Tibial nerve (tissue), 4 donors: ENCODE results near the gene SLAMF8. TPM values are rescaled to one million over a fixed set of nuclear protein-coding genes. Genes with fewer than 3 reads are reported as not detected.

ENCODE experiments used
- DNase-seq, 2 donors: peaks; one replicate each; pipeline ENCODE4 v3.0.0-alpha.2; 2019; ENCODE audit warnings: low spot score in 2 of 2
- H3K27ac ChIP-seq, 4 donors: fragments of 200-600 bp; sonication (generic) in 3 of 4; one replicate each; pipeline ENCODE4 v1.5.1; 2017 to 2019; ENCODE audit warnings: mild to moderate bottlenecking in 1 of 4
- H3K27me3 ChIP-seq, 2 donors: fragments of 200-600 bp; sonication (generic) in 1 of 2; one replicate each; pipeline versions ENCODE4 v1.5.1 to v1.6.0; 2017 to 2019
- H3K36me3 ChIP-seq, 3 donors: fragments of 200-600 bp; sonication (generic); one replicate each; pipeline ENCODE4 v1.5.1; 2018 to 2019
- H3K4me1 ChIP-seq, 4 donors: fragments of 200-600 bp; sonication (generic) in 3 of 4; one replicate each; pipeline ENCODE4 v1.5.1; 2017 to 2019
- H3K4me3 ChIP-seq, 4 donors: fragments of 200-600 bp; sonication (generic) in 3 of 4; one replicate each; pipeline ENCODE4 v1.5.1; 2017 to 2019; ENCODE audit warnings: mild to moderate bottlenecking in 1 of 4, moderate library complexity in 1 of 4
- H3K9me3 ChIP-seq, 4 donors: fragments of 200-600 bp; sonication (generic) in 3 of 4; one replicate each; pipeline ENCODE4 v1.5.1; 2017 to 2019
- CTCF ChIP-seq, 5 experiments: fragments of 200-600 bp in 3 of 5; fragments of 450-650 bp in 2 of 5; sonication (generic) in 3 of 5; IDR thresholded peaks; one replicate each; pipeline ENCODE4 v1.5.1; 2016 to 2019; ENCODE audit warnings: antibody characterized with exemption in 5 of 5, mild to moderate bottlenecking in 3 of 5, moderate library complexity in 2 of 5
- EP300 ChIP-seq, 2 donors: sonication (generic); formaldehyde crosslinking; IDR thresholded peaks; one replicate each; pipeline ENCODE4 v1.6.1; 2017; ENCODE audit warnings: antibody characterized with exemption in 2 of 2, mild to moderate bottlenecking in 1 of 2
- POLR2A ChIP-seq, 2 donors: fragments of 450-650 bp; IDR thresholded peaks; one replicate each; pipeline ENCODE4 v1.6.1; 2017; ENCODE audit warnings: antibody characterized with exemption in 2 of 2, mild to moderate bottlenecking in 2 of 2, moderate library complexity in 2 of 2
- WGBS, 2 donors: methylation state at CpG; one replicate each; pipeline ENCODE4 v1.1.5; 2018; 5-methylcytosine and 5-hydroxymethylcytosine counted together
- total RNA-seq, 4 donors: library from RNA; depleted of rRNA; stranded (reverse); fragments of >200 nt; gene quantifications; one replicate each; pipeline ENCODE4 v1.1.0, GENCODE V29; 2016

Gene SLAMF8
- total RNA-seq, 4 donors from 2014 or later = 2.2 to 6.9 (median 3.7) TPM

GRCh38 chr1:159783724-159784123, 42.9 kb upstream of the SLAMF8 start:
- no peaks in the 10 kb centered on the region for H3K27me3 ChIP-seq
- DNase-seq = no peak
- H3K4me1 ChIP-seq = peaks cover 0 to 23% (median 9%) of the 10 kb centered on the region in 4 donors
- 71 to 88% methylated on average over 1 of the region's 1 CpG for WGBS, 2 donors
- H3K4me3 ChIP-seq = no peak overlapping the region
- no peak overlapping the region for H3K27ac ChIP-seq
- peaks cover 0 to 11% (median 0%) of the 10 kb centered on the region in 3 donors for H3K36me3 ChIP-seq
- TF ChIP-seq EP300 (IDR thresholded peaks at IDR 0.05) (no peak), POLR2A (IDR thresholded peaks at IDR 0.05) (no peak), CTCF (IDR thresholded peaks at IDR 0.05) (no peak)
- H3K9me3 ChIP-seq = no peaks in the 10 kb centered on the region

GRCh38 chr1:159786465-159786864, 40.2 kb upstream of the SLAMF8 start:
- no peaks in the 10 kb centered on the region for H3K9me3 ChIP-seq
- TF ChIP-seq CTCF (IDR thresholded peaks at IDR 0.05) (no peak), EP300 (IDR thresholded peaks at IDR 0.05) (no peak), POLR2A (IDR thresholded peaks at IDR 0.05) (no peak)
- no peak overlapping the region for H3K4me3 ChIP-seq
- no peak for DNase-seq
- H3K4me1 ChIP-seq = peaks cover 0 to 7% (median 3%) of the 10 kb centered on the region in 4 donors
- peaks cover 0 to 11% (median 0%) of the 10 kb centered on the region in 3 donors for H3K36me3 ChIP-seq
- no peaks in the 10 kb centered on the region for H3K27me3 ChIP-seq
- 30 to 33% methylated on average over 3 of the region's 3 CpGs for WGBS, 2 donors
- H3K27ac ChIP-seq = no peak overlapping the region

DNA sequence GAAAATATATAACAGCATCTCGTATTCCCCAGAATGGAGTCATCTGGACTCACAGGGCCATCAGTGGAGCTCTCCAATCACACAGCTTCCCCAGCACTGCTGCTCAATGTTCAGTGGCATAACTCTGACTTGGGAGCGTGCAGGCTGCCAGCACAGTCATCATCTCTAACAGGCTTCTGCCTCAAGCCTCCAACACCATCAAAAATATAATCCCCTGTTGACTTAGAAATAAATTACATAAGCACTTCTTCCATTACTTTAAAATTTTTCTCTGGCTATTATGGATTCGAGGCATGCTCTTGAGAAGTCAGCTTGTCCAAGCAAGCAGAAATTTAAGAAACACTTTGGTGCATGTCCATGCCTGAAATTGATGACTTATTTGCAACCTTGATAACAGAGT, 39.7 kb upstream of the SLAMF8 start:
- H3K27ac ChIP-seq = no peak overlapping the region
- H3K4me3 ChIP-seq = no peak overlapping the region
- 42 to 51% methylated on average over 3 of the region's 3 CpGs for WGBS, 2 donors
- H3K4me1 ChIP-seq = peaks cover 0 to 2% (median 0%) of the 10 kb centered on the region in 4 donors
- DNase-seq = no peak
- no peaks in the 10 kb centered on the region for H3K9me3 ChIP-seq
- TF ChIP-seq EP300 (IDR thresholded peaks at IDR 0.05) (no peak), CTCF (IDR thresholded peaks at IDR 0.05) (no peak), POLR2A (IDR thresholded peaks at IDR 0.05) (no peak)
- no peaks in the 10 kb centered on the region for H3K27me3 ChIP-seq
- peaks cover 0 to 10% (median 0%) of the 10 kb centered on the region in 3 donors for H3K36me3 ChIP-seq

- TF ChIP-seq CTCF (IDR thresholded peaks at IDR 0.05) = peak in 4 of 5 experiments; percentile 28 to 48 (median 34)
- TF ChIP-seq EP300 (IDR thresholded peaks at IDR 0.05) = no peak
- Histone ChIP-seq H3K27me3 (peaks cover 0 to 4% of the 10 kb centered on the region in 2 donors), H3K27ac (no peak overlapping the region), H3K4me1 (peaks cover 0 to 3% (median 0%) of the 10 kb centered on the region in 4 donors), H3K9me3 (no peaks in the 10 kb centered on the region), H3K4me3 (no peak overlapping the region), H3K36me3 (no peaks in the 10 kb centered on the region)
- no peak for DNase-seq
- WGBS, 2 donors = 12 to 13% methylated on average over 2 of the region's 2 CpGs
Measured at GRCh38 chr1:159790237-159790917, 36.3 kb upstream of the SLAMF8 start.

DNA sequence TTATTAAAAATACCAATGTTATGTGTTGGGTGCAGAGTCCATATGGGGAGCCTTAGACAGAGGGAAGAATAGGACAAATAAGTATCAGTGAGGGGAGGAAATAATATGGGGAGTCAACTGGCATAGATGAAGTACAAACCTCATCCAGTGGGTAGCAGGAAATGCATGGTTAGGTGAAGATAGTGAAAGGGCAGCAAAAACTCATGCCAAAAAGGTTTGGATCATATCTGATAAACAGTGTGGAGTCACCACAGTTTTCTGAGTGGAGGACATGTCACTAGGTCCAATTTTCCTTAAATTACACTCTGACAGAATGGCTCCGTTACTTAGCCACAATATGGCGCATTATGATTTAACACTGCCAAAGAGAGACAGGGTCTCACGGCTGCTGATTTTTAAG, 35.6 kb upstream of the SLAMF8 start:
- DNase-seq = no peak
- Histone ChIP-seq H3K4me1 (peaks cover 0 to 6% (median 0%) of the 10 kb centered on the region in 4 donors), H3K9me3 (no peaks in the 10 kb centered on the region), H3K27me3 (peaks cover 0 to 4% of the 10 kb centered on the region in 2 donors), H3K4me3 (no peak overlapping the region), H3K36me3 (no peaks in the 10 kb centered on the region), H3K27ac (no peak overlapping the region)
- 57 to 61% methylated on average over 3 of the region's 3 CpGs for WGBS, 2 donors
- no peak for TF ChIP-seq CTCF (IDR thresholded peaks at IDR 0.05)
- no peak for TF ChIP-seq POLR2A (IDR thresholded peaks at IDR 0.05)
- TF ChIP-seq EP300 (IDR thresholded peaks at IDR 0.05) = no peak
